ENCODE measurements around the gene IGFBP7. TPM values are rescaled to one million over a fixed set of nuclear protein-coding genes. Genes with fewer than 3 reads are reported as not detected.
"Not testable (repeated sequence)": the region's sequence is repeated elsewhere in the genome, so short reads cannot be mapped to it uniquely, and the experiment has no call there.

Gene IGFBP7
- total RNA-seq, 1 donor from 2014 or later, result not detected

GRCh38 chr4:57064811-57065711 lies 45.1 kb downstream of the IGFBP7 start:
- no peaks in the 10 kb centered on the region for H3K4me1 Mint-ChIP-seq
- intact Hi-C loops (cut with micrococcal nuclease), result no loop called here
- H3K9me3 Mint-ChIP-seq, result no peaks in the 10 kb centered on the region
- no peak overlapping the region for H3K4me3 Mint-ChIP-seq
- H3K27ac Mint-ChIP-seq, result no peak overlapping the region
- H3K27me3 Mint-ChIP-seq, result peaks cover 9% of the 10 kb centered on the region
- H3K36me3 Mint-ChIP-seq (ENCODE audit: low read depth), result no peaks in the 10 kb centered on the region
- DNase-seq, result no peak

GRCh38 chr4:57064120-57064519 lies 46.1 kb downstream of the IGFBP7 start:
- Mint-ChIP-seq H3K4me1 (no peaks in the 10 kb centered on the region), H3K27me3 (peaks cover 8% of the 10 kb centered on the region), H3K4me3 (no peak overlapping the region), H3K27ac (no peak overlapping the region), H3K36me3 (ENCODE audit: low read depth) (no peaks in the 10 kb centered on the region), H3K9me3 (no peaks in the 10 kb centered on the region)
- intact Hi-C loops (cut with micrococcal nuclease), result no loop called here
- no peak for DNase-seq

DNA sequence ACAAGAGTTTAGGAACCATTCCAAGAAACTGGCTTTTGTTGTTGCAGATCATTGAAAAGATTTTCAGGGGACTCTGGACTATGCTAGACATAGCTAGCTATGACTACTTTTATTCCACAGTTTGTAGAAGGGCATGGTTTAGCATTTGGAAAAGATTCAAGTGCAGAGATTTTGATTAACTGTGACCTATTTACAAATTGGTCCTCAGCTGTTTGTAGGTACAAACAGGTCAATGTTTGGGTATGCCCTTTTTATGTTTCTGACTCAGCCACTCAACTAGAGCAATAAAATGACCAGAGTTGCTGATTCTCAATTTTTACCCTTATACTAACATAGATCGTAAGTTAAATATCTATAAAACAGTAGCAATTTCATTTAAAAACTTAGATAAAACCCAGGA lies 46.7 kb downstream of the IGFBP7 start:
- intact Hi-C loops (cut with micrococcal nuclease), result no loop called here
- DNase-seq, result no peak
- Mint-ChIP-seq H3K4me1 (no peaks in the 10 kb centered on the region), H3K9me3 (no peaks in the 10 kb centered on the region), H3K4me3 (no peak overlapping the region), H3K27me3 (peaks cover 7% of the 10 kb centered on the region), H3K27ac (no peak overlapping the region), H3K36me3 (ENCODE audit: low read depth) (no peaks in the 10 kb centered on the region)

DNA sequence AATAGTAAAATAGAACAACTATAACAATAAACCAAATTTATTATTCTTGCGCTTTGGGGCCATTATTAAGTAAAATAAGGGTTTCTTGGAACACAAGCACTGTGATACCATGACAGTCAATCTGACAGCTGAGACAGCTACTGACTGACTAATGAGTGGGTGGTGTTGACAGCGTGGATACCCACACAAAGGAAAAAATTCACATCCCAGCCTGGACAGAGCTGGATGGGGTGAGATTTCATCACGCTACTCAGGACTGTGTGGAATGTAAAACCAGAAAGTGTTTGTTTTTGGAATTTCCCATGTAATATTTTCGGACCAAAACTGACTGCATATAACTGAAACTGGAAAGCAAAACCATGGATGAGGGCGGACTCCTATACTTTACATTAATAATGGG lies 48.8 kb downstream of the IGFBP7 start:
- Mint-ChIP-seq H3K9me3 (no peaks in the 10 kb centered on the region), H3K36me3 (ENCODE audit: low read depth) (no peaks in the 10 kb centered on the region), H3K27ac (no peak overlapping the region), H3K4me1 (no peaks in the 10 kb centered on the region), H3K27me3 (peaks cover 7% of the 10 kb centered on the region), H3K4me3 (no peak overlapping the region)
- intact Hi-C loops (cut with micrococcal nuclease), result no loop called here
- DNase-seq, result no peak

- H3K4me1 Mint-ChIP-seq; intact Hi-C loops (cut with micrococcal nuclease); H3K36me3 Mint-ChIP-seq (ENCODE audit: low read depth); H3K9me3 Mint-ChIP-seq; H3K4me3 Mint-ChIP-seq; H3K27ac Mint-ChIP-seq; DNase-seq: not testable (repeated sequence)
- H3K27me3 Mint-ChIP-seq, result peaks cover 11% of the 10 kb centered on the region
Observed at GRCh38 chr4:57060717-57061067, 49.5 kb downstream of the IGFBP7 start.

- Mint-ChIP-seq H3K4me3 (no peak overlapping the region), H3K27me3 (peaks cover 11% of the 10 kb centered on the region), H3K9me3 (no peaks in the 10 kb centered on the region), H3K4me1 (no peaks in the 10 kb centered on the region), H3K36me3 (ENCODE audit: low read depth) (no peaks in the 10 kb centered on the region), H3K27ac (no peak overlapping the region)
- no peak for DNase-seq
- intact Hi-C loops (cut with micrococcal nuclease), result no loop called here
Observed at GRCh38 chr4:57059890-57060716, 50.1 kb downstream of the IGFBP7 start.

GRCh38 chr4:57055886-57056285 lies 54.3 kb downstream of the IGFBP7 start:
- no peaks in the 10 kb centered on the region for H3K4me1 Mint-ChIP-seq
- no peaks in the 10 kb centered on the region for H3K9me3 Mint-ChIP-seq
- no peak for DNase-seq
- intact Hi-C loops (cut with micrococcal nuclease), result no loop called here
- H3K4me3 Mint-ChIP-seq, result no peak overlapping the region
- peaks cover 9% of the 10 kb centered on the region for H3K27me3 Mint-ChIP-seq
- H3K36me3 Mint-ChIP-seq (ENCODE audit: low read depth), result no peaks in the 10 kb centered on the region
- no peak overlapping the region for H3K27ac Mint-ChIP-seq

DNA sequence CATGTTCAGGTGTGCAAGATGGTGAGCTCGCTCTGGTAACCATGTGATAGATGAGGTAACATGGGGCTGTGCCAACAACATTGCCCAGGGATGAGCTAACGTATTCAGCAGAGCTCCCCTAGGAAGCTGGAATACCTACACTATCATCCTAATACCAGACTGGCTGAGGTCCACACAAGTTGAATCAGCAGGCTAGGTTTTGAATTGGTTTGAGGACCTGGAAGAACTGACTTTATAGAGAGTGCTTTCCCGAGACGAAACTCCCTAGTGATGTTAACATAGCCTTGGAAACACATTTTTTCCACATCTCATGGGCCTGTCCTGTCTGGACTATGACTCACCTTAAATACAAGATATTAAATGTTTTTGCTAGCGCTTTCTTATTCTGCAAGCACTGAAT lies 56.7 kb downstream of the IGFBP7 start:
- H3K36me3 Mint-ChIP-seq (ENCODE audit: low read depth), result no peaks in the 10 kb centered on the region
- H3K27me3 Mint-ChIP-seq, result peaks cover 9% of the 10 kb centered on the region
- H3K9me3 Mint-ChIP-seq, result no peaks in the 10 kb centered on the region
- intact Hi-C loops (cut with micrococcal nuclease), result no loop called here
- H3K4me3 Mint-ChIP-seq, result no peak overlapping the region
- no peak overlapping the region for H3K27ac Mint-ChIP-seq
- no peak for DNase-seq
- H3K4me1 Mint-ChIP-seq, result no peaks in the 10 kb centered on the region

GRCh38 chr4:57051524-57051923 lies 58.7 kb downstream of the IGFBP7 start:
- H3K36me3 Mint-ChIP-seq (ENCODE audit: low read depth), result no peaks in the 10 kb centered on the region
- no peak overlapping the region for H3K4me3 Mint-ChIP-seq
- no peaks in the 10 kb centered on the region for H3K4me1 Mint-ChIP-seq
- H3K27ac Mint-ChIP-seq, result no peak overlapping the region
- no peak for DNase-seq
- intact Hi-C loops (cut with micrococcal nuclease), result no loop called here
- no peaks in the 10 kb centered on the region for H3K9me3 Mint-ChIP-seq
- peaks cover 11% of the 10 kb centered on the region for H3K27me3 Mint-ChIP-seq

DNA sequence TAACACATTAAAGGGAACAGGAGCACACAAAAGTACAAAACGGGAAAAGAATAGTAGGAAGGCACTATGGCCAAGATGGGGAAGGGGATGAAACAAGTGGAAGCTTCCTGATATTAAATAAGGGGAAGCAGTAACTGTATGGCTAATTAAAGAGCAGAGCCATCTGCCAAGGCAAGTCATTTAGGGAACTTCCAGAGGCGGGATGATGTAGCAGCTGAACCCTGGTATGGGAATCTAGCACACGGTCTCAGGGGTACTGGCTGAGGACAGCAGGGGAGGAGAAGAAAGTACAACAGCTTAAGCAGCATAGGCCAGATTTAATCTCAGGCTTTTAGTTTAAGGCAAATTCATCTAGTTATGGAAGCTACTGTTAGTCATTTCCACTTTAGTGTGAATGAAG lies 59.1 kb downstream of the IGFBP7 start:
- DNase-seq, result no peak
- Mint-ChIP-seq H3K36me3 (ENCODE audit: low read depth) (no peaks in the 10 kb centered on the region), H3K27me3 (peaks cover 9% of the 10 kb centered on the region), H3K27ac (no peak overlapping the region), H3K4me3 (no peak overlapping the region), H3K4me1 (no peaks in the 10 kb centered on the region), H3K9me3 (no peaks in the 10 kb centered on the region)
- intact Hi-C loops (cut with micrococcal nuclease), result no loop called here

DNA sequence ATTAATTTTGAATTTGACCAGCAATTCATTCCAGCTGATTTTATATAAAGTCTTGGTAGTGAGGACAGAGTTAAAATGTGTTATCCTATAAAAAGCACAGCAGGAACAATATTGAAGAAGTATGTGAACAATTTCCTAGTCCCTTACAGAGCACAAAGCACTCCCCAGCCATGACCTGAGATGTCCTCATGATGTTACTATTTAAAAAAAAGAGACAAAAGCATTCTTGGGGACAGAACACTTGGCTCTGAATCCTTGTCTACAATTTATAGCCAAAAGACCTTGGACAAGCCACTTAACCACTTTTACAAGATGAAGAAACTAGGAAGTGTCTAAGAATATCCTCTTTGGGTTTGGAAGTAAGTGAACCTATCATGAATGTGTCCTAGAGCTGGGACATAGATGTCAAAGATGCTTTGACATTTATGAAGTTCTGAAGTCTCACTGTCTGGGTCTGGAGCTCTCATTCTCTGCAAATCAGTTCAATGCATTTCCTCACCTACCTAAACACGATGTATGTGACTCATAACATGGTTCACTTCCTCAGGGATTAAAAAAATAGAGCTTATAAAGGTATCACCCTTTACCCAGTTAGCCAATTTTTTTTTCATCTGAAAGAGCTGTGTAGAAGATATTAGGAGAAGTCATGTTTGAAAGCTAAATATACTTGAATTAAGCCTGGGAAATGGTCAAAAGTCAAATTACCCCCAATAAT lies 61.4 kb downstream of the IGFBP7 start:
- H3K27me3 Mint-ChIP-seq, result peaks cover 10% of the 10 kb centered on the region
- no peak for DNase-seq
- H3K4me3 Mint-ChIP-seq, result no peak overlapping the region
- H3K36me3 Mint-ChIP-seq (ENCODE audit: low read depth), result no peaks in the 10 kb centered on the region
- H3K27ac Mint-ChIP-seq, result no peak overlapping the region
- no peaks in the 10 kb centered on the region for H3K4me1 Mint-ChIP-seq
- no peaks in the 10 kb centered on the region for H3K9me3 Mint-ChIP-seq
- intact Hi-C loops (cut with micrococcal nuclease), result no loop called here

DNA sequence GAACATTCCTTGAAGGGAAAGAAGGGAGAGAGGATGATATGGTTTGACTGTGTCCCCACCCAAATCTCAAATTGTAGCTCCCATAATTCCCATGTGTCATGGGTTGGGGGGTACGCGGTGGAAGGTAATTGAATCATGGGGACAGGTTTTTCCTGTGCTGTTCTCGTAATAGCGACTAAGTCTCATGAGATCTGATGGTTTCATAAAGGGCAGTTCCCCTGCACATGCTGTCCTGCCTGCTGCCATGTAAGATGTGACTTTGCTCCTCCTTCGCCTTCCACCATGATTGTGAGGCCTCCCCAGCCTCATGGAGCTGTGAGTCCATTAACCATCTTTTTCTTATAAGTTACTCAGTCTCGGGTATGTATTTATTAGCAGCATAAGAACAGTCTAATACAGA lies 63.1 kb downstream of the IGFBP7 start:
- H3K36me3 Mint-ChIP-seq (ENCODE audit: low read depth); H3K27ac Mint-ChIP-seq; H3K4me3 Mint-ChIP-seq; DNase-seq; H3K4me1 Mint-ChIP-seq; H3K9me3 Mint-ChIP-seq; intact Hi-C loops (cut with micrococcal nuclease): not testable (repeated sequence)
- peaks cover 10% of the 10 kb centered on the region for H3K27me3 Mint-ChIP-seq

DNA sequence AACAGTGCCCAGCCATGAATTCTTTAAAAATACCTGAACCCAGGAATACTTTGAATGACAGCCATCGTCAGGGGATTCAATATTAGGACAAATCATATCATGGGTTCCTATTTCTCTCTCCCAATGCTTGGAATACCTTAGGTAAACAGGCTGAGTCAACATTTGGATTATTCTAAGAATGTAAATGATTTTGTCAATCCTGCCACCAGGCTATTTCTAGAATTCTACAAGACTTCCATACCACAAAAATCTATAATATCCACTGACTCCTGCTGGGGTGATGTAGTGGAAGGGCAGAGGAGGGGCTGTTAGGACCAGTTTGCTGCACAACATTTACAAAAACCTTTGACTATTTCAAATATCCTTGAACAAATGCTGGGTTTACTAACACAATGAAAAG lies 65.2 kb downstream of the IGFBP7 start:
- Mint-ChIP-seq H3K4me3 (no peak overlapping the region), H3K4me1 (no peaks in the 10 kb centered on the region), H3K27ac (no peak overlapping the region), H3K27me3 (peaks cover 12% of the 10 kb centered on the region), H3K36me3 (ENCODE audit: low read depth) (no peaks in the 10 kb centered on the region), H3K9me3 (no peaks in the 10 kb centered on the region)
- DNase-seq, result no peak
- intact Hi-C loops (cut with micrococcal nuclease), result no loop called here

DNA sequence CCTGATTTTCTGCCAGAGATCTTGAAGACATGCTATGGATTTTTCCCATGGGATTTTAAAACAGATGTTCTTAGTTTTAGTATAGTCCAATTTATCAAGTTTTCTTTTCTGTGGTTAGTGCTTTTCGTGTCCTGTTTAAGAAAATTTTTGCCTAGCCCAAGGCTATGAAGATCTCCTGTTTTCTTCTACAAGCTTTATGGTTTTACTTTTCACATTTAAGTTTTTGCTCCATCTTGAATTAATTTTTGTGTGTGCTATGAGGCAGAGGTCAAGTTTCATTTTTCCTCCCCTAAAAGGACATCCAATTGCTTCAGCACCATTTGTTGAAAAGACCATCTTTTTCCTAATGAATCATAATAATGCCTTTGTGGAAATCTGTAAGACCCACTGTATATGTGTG lies 65.9 kb downstream of the IGFBP7 start:
- intact Hi-C loops (cut with micrococcal nuclease), result no loop called here
- Mint-ChIP-seq H3K9me3 (no peaks in the 10 kb centered on the region), H3K4me3 (no peak overlapping the region), H3K36me3 (ENCODE audit: low read depth) (no peaks in the 10 kb centered on the region), H3K4me1 (no peaks in the 10 kb centered on the region), H3K27me3 (peaks cover 14% of the 10 kb centered on the region), H3K27ac (no peak overlapping the region)
- no peak for DNase-seq
